ENCODE results near the gene PARP16.

Gene PARP16

GRCh38 chr15:65312400-65312916 is 25.8 kb upstream of the PARP16 start:
- FAIRE-seq (no peak), DNase-seq (ENCODE audit: low spot score) (no peak)

GRCh38 chr15:65311760-65312159 is 25.1 kb upstream of the PARP16 start:
- DNase-seq (ENCODE audit: low spot score), result no peak
- no peak for FAIRE-seq

GRCh38 chr15:65310431-65311137 is 23.9 kb upstream of the PARP16 start:
- FAIRE-seq (no peak), DNase-seq (ENCODE audit: low spot score) (no peak)

GRCh38 chr15:65309882-65310418 is 23.3 kb upstream of the PARP16 start:
- FAIRE-seq, result no peak
- no peak for DNase-seq (ENCODE audit: low spot score)

GRCh38 chr15:65307978-65308377 is 21.3 kb upstream of the PARP16 start:
- no peak for FAIRE-seq
- no peak for DNase-seq (ENCODE audit: low spot score)

GRCh38 chr15:65306551-65306950 is 19.9 kb upstream of the PARP16 start:
- FAIRE-seq (no peak), DNase-seq (ENCODE audit: low spot score) (no peak)

- no peak for FAIRE-seq
- DNase-seq (ENCODE audit: low spot score), result peak; percentile 46
Measured at GRCh38 chr15:65305776-65306175, 19.1 kb upstream of the PARP16 start.

- no peak for FAIRE-seq
- DNase-seq (ENCODE audit: low spot score), result no peak
Measured at GRCh38 chr15:65305150-65305758, 18.6 kb upstream of the PARP16 start.

GRCh38 chr15:65304381-65305149 is 17.9 kb upstream of the PARP16 start, which contains the start of gene RNU5B-1:
TSS of gene RNU5B-1 (plus strand) at chr15:65304677.
- FAIRE-seq (peak; percentile 86), DNase-seq (ENCODE audit: low spot score) (peak; percentile 100)

- FAIRE-seq (no peak), DNase-seq (ENCODE audit: low spot score) (peak; percentile 20)
Measured at GRCh38 chr15:65303687-65304380, 17.2 kb upstream of the PARP16 start.

GRCh38 chr15:65302061-65302460 is 15.4 kb upstream of the PARP16 start:
- FAIRE-seq (no peak), DNase-seq (ENCODE audit: low spot score) (no peak)

GRCh38 chr15:65300924-65301441 is 14.3 kb upstream of the PARP16 start:
- FAIRE-seq (no peak), DNase-seq (ENCODE audit: low spot score) (no peak)

GRCh38 chr15:65298731-65299130 is 12.0 kb upstream of the PARP16 start:
- DNase-seq (ENCODE audit: low spot score), result no peak
- FAIRE-seq, result no peak

- no peak for FAIRE-seq
Measured at GRCh38 chr15:65292938-65293518, 6.3 kb upstream of the PARP16 start.

GRCh38 chr15:65290228-65290627 is 3.5 kb upstream of the PARP16 start:
- no peak for DNase-seq (ENCODE audit: low spot score)
- no peak for FAIRE-seq

More at GRCh38 chr15:65292938-65293518, 6.3 kb upstream of the PARP16 start:
- no peak for DNase-seq (ENCODE audit: low spot score)

GRCh38 chr15:65289261-65289854 is 2.7 kb upstream of the PARP16 start:
- DNase-seq (ENCODE audit: low spot score) (no peak), FAIRE-seq (no peak)

GRCh38 chr15:65287520-65287855 is 805 bp upstream of the PARP16 start:
- FAIRE-seq (no peak), DNase-seq (ENCODE audit: low spot score) (no peak)

- peak; percentile 4 for DNase-seq (ENCODE audit: low spot score)
- FAIRE-seq, result no peak
Measured at GRCh38 chr15:65286069-65286703, 497 bp downstream of the PARP16 start.

- peak; percentile 6 for DNase-seq (ENCODE audit: low spot score)
- FAIRE-seq, result no peak
Measured at GRCh38 chr15:65285291-65286068, 1.2 kb downstream of the PARP16 start.

Measured in RCC 7860 (cell line).